Measurements from ENCODE around the gene ETS1. TPM values are rescaled to one million over a fixed set of nuclear protein-coding genes. Genes with fewer than 3 reads are reported as not detected.

Gene ETS1
- total RNA-seq, 1 experiment from 2014 or later: 66.4 TPM

GRCh38 chr11:128448981-128449713, 138.2 kb downstream of the ETS1 start:
- peak overlapping the region; percentile 2; the same call in 1 of the 2 replicates for H3K27ac ChIP-seq (ENCODE audit: low read length)

GRCh38 chr11:128448200-128448886, 139.0 kb downstream of the ETS1 start:
- intact Hi-C loops (cut with micrococcal nuclease; ENCODE audit: unreplicated experiment): loop anchor here (10.0 kb wide), 1 partner anchor 154 kb away; no protein-coding TSS in a partner anchor
- in situ Hi-C loops (cut with HindIII; ENCODE audit: low pct_unique_long_range_greater_than_20kb, low sequenced_read_pairs): no loop called here
- Histone ChIP-seq H3K9me3 (ENCODE audit: control insufficient read depth, insufficient read depth, low read depth, low read length) (no peaks in the 10 kb centered on the region), H3K27ac (ENCODE audit: low read length) (peak overlapping the region; percentile 2), H3K4me1 (ENCODE audit: control insufficient read depth, insufficient read depth, low read length) (peaks cover 10% of the 10 kb centered on the region), H3K4me3 (ENCODE audit: low read depth in 2 of 2, low read length in 2 of 2) (no peak overlapping the region), H3K36me3 (ENCODE audit: control insufficient read depth, insufficient read depth, low read length) (no peaks in the 10 kb centered on the region), H3K27me3 (ENCODE audit: control insufficient read depth, insufficient read depth, low read length) (no peaks in the 10 kb centered on the region)
- DNase-seq (ENCODE audit: low read depth, low spot score): peak; percentile 96
- ChIA-PET CTCF (interaction anchor here (0.5 to 0.7 kb wide), 2 partner anchors 275 to 291 kb away, joined by 6 to 7 read pairs; no protein-coding TSS in a partner anchor), POLR2A (no interaction called here)
- TF ChIP-seq POLR2AphosphoS5 (IDR thresholded peaks at IDR 0.05; ENCODE audit: low read depth, low read length) (peak; percentile 46), CTCF (IDR thresholded peaks at IDR 0.05) (peak; percentile 21; the same call in 1 of the 2 replicates), REST (IDR thresholded peaks at IDR 0.05; ENCODE audit: insufficient read depth in 1 of 2, low read depth in 2 of 2, low read length in 1 of 2) (no peak)
- ATAC-seq: peak; percentile 95
- BruUV-seq (replicated peaks): no TSS peak

More at GRCh38 chr11:128448981-128449713, 138.2 kb downstream of the ETS1 start:
- no peaks in the 10 kb centered on the region for H3K9me3 ChIP-seq (ENCODE audit: control insufficient read depth, insufficient read depth, low read depth, low read length)
- CTCF ChIA-PET: interaction anchor here (0.7 kb wide), 1 partner anchor 291 kb away, joined by 7 read pairs; no protein-coding TSS in a partner anchor
- TF ChIP-seq TCF7L2 (IDR thresholded peaks at IDR 0.05; ENCODE audit: low read depth, low read length) (no peak), SIN3A (IDR thresholded peaks at IDR 0.05; ENCODE audit: borderline replicate concordance, insufficient read depth, low read depth, low read length) (no peak)
- no TSS peak for BruUV-seq (replicated peaks)
- H3K4me3 ChIP-seq (ENCODE audit: low read depth in 2 of 2, low read length in 2 of 2): no peak overlapping the region
- in situ Hi-C loops (cut with HindIII; ENCODE audit: low pct_unique_long_range_greater_than_20kb, low sequenced_read_pairs): no loop called here
- H3K4me1 ChIP-seq (ENCODE audit: control insufficient read depth, insufficient read depth, low read length): peaks cover 10% of the 10 kb centered on the region
- intact Hi-C loops (cut with micrococcal nuclease; ENCODE audit: unreplicated experiment): loop anchor here (10.0 kb wide), 1 partner anchor 154 kb away; no protein-coding TSS in a partner anchor
- POLR2A ChIA-PET: no interaction called here
- ATAC-seq (peak; percentile 40), DNase-seq (ENCODE audit: low read depth, low spot score) (no peak)
- H3K36me3 ChIP-seq (ENCODE audit: control insufficient read depth, insufficient read depth, low read length): no peaks in the 10 kb centered on the region
- no peaks in the 10 kb centered on the region for H3K27me3 ChIP-seq (ENCODE audit: control insufficient read depth, insufficient read depth, low read length)
